GM18873 (cell line): ENCODE results near the gene MEF2C.
"Not testable (repeated sequence)": the region's sequence is repeated elsewhere in the genome, so short reads cannot be mapped to it uniquely, and the experiment has no call there.

Experiments
- ATAC-seq: cut with Tn5 transposase; IDR thresholded peaks from one replicate; pipeline ENCODE4 v1.9.1; 2021; ENCODE audit warnings: mild to moderate bottlenecking, moderate library complexity, moderate number of reproducible peaks; ENCODE audit not compliant: unreplicated experiment, low FRiP score

Gene MEF2C

DNA sequence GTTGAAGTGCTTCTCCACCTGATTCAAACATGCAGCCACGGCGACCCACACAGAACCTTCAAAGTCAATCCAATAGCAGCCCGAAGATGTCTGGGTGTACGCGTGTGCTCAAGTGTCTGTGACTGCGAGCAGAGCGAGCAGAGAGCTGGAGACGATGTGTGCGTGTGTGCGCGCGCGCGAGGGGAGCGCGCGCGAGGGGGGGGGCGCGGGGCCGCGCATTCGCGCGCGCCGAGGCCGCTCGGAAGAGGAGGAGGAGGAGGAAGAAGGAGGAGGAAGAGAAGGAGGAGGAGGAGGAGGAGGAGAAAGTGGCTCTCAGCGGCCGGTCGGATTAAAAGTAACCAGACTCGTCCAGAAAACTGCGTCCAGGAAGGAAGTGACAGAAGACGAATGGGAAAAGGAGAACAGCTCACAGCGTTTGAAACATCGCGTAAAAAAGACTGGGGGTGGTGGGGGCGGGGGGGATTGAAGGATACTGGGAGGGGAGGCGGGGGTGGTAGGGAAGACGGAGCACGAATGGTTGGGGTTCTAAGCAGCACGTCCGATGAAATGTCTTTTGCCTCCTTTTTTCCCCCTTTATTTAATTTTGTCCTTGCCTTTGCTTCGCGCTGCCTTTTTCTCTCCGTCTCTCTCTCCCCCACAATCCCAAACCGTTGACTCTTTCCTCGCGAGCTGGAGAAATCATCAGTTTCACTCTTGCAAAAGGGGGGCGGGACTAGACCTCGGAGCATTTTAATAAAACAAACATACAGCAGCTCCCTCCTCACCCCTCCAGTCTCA, at the start of gene MEF2C:
Gene MEF2C, minus strand, starts transcription at position 126 of the 777 bp plus-strand sequence. CDS start 59,396 bp downstream, outside the sequence.
- no peak for ATAC-seq

DNA sequence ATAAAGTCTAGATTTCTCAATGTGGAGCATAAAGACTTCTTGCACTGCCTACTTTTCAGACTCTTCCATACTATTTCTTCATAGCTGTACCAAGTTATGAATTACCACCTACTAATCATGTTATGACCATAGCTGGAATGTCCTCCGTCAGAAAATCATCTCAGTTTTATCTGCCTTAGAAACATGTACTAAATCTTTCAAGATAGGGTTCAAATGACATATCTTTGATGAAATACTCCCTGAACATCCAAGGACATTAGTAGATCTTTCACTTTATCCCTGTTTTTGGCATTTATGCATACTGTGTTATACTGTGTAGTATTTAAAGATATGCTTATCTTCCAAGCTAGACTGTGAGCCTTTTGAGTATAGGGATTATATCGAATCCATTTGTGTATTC, 49.6 kb upstream of the MEF2C start:
- no peak for ATAC-seq

DNA sequence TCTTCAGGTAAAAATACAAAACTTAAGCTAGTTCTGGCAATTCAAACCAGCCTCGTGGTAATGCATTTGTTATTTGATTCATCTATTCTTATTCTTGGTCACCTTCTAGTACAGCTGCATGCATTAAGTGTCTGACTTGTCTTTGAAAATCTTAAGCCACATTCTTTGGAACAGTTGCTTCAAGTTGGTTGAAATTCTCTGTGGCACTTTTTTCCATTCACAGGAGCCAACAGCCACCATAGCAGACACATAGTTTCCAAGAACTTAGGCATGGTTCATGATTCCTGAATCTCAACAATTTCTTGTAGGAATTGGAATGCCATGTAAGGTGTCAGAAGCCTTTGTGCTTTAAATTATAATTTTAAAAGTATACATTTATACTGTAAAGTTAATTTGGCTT, 47.4 kb upstream of the MEF2C start:
- ATAC-seq, result no peak

GRCh38 chr5:88929385-88929784, 46.4 kb upstream of the MEF2C start:
- ATAC-seq, result no peak

DNA sequence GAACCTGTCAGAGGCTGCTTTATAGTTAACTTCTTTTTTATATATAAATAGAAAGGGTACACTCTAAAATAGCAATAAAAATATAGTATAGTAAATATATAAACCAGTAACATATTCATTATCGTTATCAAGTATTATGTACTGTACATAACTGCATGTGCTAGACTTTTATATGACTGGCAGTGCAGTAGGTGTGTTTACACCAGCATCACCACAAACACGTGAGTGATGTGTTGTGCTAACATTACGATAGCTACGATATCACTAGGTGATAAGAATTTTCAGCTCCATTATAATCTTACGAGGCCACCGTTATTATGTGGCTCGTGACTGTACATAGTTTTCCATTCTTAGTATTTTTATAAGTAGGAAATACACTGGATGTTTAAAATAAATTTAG, 43.8 kb upstream of the MEF2C start:
- ATAC-seq, result no peak

DNA sequence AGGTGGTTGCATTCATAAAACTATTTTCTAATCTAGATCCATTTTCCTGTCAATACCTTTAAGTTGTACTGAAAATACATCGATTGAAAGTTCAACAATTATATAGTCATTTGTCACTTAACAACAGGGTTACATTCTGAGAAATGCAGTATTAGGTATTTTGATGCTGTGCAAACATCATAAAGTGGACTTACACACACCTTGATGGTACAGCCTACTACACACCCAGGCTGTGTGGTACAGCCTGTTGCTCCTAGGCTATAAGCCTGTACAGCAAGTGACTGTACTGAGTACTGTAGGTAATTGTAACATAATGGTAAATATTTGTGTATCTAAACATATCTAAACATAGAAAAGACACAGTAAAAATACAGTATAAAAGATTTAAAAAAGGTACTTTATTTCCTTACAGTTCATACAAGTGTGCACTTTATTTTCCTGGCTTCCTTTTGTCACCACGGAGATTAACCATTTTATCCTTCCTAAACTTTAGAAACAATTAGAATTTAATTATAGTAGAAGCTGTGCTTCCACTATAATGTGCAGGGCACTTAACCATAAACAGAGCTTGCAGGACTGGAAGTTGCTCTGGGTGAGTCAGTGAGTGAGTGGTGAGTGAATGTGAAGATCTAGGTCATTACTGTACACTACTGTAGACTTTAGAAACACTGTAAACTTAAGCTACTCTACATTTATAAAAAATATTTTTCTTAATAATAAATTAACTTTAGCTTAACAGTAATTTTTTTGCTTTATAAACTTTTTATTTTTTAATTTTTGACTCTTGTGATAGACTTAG, 42.9 kb upstream of the MEF2C start:
- ATAC-seq, result no peak

DNA sequence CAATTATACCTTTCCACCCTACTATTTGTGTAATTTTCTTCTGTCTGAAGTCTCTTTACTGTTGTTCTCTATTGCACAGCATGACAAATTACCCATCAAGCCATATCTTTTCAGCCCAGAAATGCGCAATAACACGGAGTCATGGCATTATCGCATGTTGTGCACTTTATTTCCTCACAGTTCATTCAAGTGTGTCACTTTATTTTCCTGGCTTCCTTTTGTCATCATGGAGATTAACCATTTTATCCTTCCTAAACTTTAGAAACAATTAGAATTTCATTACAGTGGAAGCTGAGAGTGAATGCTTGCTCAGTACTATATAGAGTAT, 41.3 kb upstream of the MEF2C start:
- ATAC-seq, result no peak

GRCh38 chr5:88923623-88924329, 40.8 kb upstream of the MEF2C start:
- ATAC-seq, result no peak

- not testable (repeated sequence) for ATAC-seq
Measured at GRCh38 chr5:88912743-88913142, 29.8 kb upstream of the MEF2C start.

GRCh38 chr5:88911059-88911572, 28.1 kb upstream of the MEF2C start:
- ATAC-seq, result not testable (repeated sequence)

DNA sequence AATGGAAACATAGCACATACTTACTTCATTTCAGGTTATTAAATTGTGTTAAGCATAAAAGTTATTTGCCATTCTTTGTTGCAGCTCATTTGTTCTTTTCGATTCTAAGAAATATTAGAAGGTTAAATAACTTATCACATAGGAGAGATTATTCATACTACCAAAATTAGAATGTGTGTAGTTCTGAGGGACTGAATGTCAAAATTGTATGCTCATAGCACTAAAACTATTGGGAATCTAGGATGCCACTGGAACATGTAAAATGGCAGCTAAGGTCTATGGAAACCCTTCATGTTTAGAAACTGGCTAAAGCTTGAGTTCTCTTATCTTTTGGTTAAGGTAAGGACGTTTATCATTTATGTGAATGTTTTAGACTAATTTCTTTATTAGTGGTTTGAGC, 21.5 kb upstream of the MEF2C start:
- not testable (repeated sequence) for ATAC-seq

DNA sequence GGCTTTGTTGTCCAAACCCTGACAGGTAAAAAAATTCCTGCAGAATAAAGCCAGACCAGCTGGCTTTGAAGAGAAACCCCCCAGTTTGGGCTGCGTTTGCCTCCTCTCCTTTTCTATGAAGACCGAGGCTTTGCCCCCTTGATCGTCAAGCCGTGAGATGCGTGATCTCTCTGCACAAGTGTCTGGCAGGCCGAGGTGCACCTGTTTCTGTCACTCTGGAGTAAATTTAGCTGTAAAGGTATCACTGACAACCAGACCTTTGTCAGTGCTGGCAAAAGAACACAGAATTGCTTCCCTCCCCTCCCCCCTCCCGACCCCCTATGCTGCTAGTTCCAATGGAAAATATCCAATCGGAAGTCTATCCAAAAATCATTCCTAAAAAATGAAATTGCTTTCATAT, 21.0 kb upstream of the MEF2C start:
- ATAC-seq, result not testable (repeated sequence)

DNA sequence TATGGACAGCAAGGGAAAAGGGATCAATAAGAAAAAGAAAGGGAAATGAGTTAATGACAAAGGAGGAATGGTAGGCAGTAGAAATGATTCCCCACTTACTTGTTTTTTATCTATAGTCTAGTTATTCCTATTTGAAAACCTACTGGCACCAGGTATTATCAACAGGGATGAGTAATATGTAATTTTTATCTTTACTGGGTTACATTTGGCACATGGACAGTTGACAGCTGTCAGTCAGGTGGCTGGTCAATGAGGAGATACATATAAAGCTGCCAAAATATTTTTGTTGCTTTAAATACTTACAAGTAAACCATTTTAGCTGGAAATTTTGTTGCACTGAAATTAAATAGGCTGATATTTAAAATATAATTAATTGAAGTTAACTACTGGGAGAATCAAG, 18.1 kb upstream of the MEF2C start:
- ATAC-seq, result not testable (repeated sequence)

DNA sequence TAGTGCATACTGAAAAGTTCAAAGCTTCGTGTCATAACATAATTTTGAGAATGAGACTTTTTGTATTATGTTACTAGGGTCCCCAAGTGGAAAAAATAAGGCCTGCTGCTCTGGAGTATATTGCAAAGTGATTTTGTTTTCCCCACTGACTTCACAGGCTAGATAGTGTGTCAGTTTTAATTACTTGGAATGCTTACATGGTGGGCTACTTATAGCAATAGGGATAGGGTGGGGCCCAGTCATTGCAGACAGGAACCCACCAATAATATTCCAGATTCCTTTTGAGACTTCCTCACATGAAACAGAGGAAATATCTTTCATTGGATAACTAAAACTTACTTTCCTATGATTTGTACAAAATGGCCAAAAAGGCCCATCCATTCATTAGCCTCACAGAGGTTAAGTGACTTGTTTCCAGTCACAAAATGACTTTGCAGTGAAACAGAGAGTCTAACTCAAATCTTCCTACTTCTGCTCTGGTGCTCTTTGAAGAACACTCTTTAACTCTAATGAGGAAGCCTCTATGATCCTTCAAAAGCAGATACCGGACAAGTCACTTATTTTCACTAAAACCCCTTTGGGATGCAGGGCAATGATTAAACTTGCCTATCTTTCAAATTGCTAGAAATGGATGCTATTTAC, 16.2 kb upstream of the MEF2C start:
- ATAC-seq, result no peak

- no peak for ATAC-seq
Measured at GRCh38 chr5:88897748-88898147, 14.8 kb upstream of the MEF2C start.

- ATAC-seq, result no peak
Measured at GRCh38 chr5:88895681-88896501, 12.9 kb upstream of the MEF2C start.

GRCh38 chr5:88892669-88893068, 9.7 kb upstream of the MEF2C start:
- no peak for ATAC-seq

GRCh38 chr5:88890070-88890781, 7.2 kb upstream of the MEF2C start:
- no peak for ATAC-seq
